Breast epithelium (tissue), 4 donors: ENCODE measurements around the gene TTLL11. TPM values are rescaled to one million over a fixed set of nuclear protein-coding genes. Genes with fewer than 3 reads are reported as not detected.

Experiments
- DNase-seq, 2 donors: peaks; one replicate each; pipeline ENCODE4 v3.0.0-alpha.2; 2019; ENCODE audit warnings: low spot score in 2 of 2
- H3K27ac ChIP-seq, 2 donors: fragments of 200-600 bp; sonication (generic) in 1 of 2; one replicate each; pipeline ENCODE4 v1.5.1; 2016 to 2019; ENCODE audit warnings: mild to moderate bottlenecking in 1 of 2
- H3K27me3 ChIP-seq, 2 donors: fragments of 200-600 bp; sonication (generic) in 1 of 2; one replicate each; pipeline versions ENCODE4 v1.5.1 to v1.6.0; 2017 to 2019; ENCODE audit warnings: control low read depth in 1 of 2, mild to moderate bottlenecking in 1 of 2
- H3K36me3 ChIP-seq: fragments of 200-600 bp; one replicate; pipeline ENCODE4 v1.5.1; 2019
- H3K4me1 ChIP-seq, 2 donors: fragments of 200-600 bp; sonication (generic); one replicate each; pipeline ENCODE4 v1.5.1; 2016 to 2019; ENCODE audit warnings: control low read depth in 1 of 2
- H3K4me3 ChIP-seq, 3 donors: fragments of 200-600 bp; sonication (generic); 1 replicate in 2 of 3; 2 replicates in 1 of 3; pipeline ENCODE4 v1.5.1; 2016 to 2019; ENCODE audit warnings: mild to moderate bottlenecking in 3 of 3, moderate library complexity in 2 of 3
- H3K9me3 ChIP-seq, 2 donors: fragments of 200-600 bp; sonication (generic) in 1 of 2; one replicate each; pipeline ENCODE4 v1.5.1; 2016 to 2019; ENCODE audit warnings: control low read depth in 1 of 2
- POLR2A ChIP-seq: fragments of 450-650 bp; IDR thresholded peaks from one replicate; pipeline ENCODE4 v1.6.1; 2016; ENCODE audit warnings: antibody characterized with exemption, mild to moderate bottlenecking, moderate library complexity
- POLR2AphosphoS5 ChIP-seq, 3 donors: sonication (generic); formaldehyde crosslinking; IDR thresholded peaks; one replicate each; pipeline ENCODE4 v1.6.1; 2017; ENCODE audit warnings: antibody characterized with exemption in 3 of 3
- intact Hi-C: fragments of 100-400 bp; cut with DNase I; formaldehyde crosslinking; loops from one replicate; pipeline ENCODE4 v1.15.1; 2023; ENCODE audit warnings: low total_unique reads
- total RNA-seq, 3 donors: library from RNA; depleted of rRNA; stranded (reverse); fragments of >200 nt; gene quantifications; one replicate each; pipeline ENCODE4 v1.1.0, GENCODE V29; 2016
- TF ChIP-seq, protein P1 (sequence below), 3 donors: fragments of 450-650 bp; IDR thresholded peaks; one replicate each; pipeline ENCODE4 v1.5.1; 2016 to 2017; ENCODE audit warnings: antibody characterized with exemption in 3 of 3, mild to moderate bottlenecking in 3 of 3, moderate library complexity in 3 of 3

Gene TTLL11
- total RNA-seq, 3 donors from 2014 or later: 9.0 to 12.1 (median 10.0) TPM

DNA sequence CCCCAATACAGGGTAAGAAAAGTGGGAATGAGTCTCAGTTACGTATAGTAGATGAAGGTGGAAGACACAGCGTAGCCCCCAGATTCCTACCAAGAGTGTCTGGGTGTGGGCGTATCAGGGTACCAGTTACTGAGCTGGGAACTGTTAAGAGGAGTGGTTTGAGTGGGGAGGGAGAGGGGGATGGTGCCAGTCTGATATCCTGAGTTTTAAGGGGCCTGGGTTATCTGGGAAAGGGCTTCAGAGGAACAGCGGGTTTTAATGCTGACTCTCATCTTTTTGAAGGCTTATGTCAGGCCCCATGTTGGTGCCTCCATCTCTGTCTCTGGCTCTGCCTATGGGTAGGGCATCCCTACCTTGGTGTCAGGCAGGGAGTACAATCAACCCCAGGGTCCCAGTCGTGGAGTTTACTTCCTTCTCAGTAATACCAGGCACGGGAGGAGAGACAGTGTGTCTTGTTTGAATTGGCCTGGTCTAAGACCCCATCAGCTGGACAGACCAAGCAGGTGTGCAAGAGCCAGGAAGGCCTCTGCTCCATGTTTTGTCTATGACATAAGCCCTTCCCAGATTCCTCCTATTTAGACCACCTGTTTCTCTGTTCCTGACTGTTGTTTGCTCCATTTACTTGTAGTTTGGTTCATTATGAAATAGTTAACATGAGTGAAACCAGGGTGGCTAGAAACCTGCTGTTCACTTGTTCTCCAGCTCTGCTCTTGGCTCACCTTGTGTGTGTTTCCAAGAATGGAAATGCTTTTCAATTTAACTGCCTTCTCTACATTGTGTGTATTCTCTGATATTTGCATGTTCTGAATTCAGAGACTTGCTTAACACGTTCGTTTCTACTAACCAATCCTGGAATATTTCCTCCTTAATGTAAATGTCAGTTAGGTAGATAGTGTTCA lies 316.1 kb downstream of the TTLL11 start:
- no peaks in the 10 kb centered on the region for H3K9me3 ChIP-seq
- H3K27me3 ChIP-seq: no peaks in the 10 kb centered on the region
- no peak overlapping the region for H3K27ac ChIP-seq
- peaks cover 11% of the 10 kb centered on the region for H3K36me3 ChIP-seq
- no peak for DNase-seq
- H3K4me3 ChIP-seq: no peak overlapping the region
- no peaks in the 10 kb centered on the region for H3K4me1 ChIP-seq
- intact Hi-C loops: no loop called here
- TF ChIP-seq, protein P1, sequence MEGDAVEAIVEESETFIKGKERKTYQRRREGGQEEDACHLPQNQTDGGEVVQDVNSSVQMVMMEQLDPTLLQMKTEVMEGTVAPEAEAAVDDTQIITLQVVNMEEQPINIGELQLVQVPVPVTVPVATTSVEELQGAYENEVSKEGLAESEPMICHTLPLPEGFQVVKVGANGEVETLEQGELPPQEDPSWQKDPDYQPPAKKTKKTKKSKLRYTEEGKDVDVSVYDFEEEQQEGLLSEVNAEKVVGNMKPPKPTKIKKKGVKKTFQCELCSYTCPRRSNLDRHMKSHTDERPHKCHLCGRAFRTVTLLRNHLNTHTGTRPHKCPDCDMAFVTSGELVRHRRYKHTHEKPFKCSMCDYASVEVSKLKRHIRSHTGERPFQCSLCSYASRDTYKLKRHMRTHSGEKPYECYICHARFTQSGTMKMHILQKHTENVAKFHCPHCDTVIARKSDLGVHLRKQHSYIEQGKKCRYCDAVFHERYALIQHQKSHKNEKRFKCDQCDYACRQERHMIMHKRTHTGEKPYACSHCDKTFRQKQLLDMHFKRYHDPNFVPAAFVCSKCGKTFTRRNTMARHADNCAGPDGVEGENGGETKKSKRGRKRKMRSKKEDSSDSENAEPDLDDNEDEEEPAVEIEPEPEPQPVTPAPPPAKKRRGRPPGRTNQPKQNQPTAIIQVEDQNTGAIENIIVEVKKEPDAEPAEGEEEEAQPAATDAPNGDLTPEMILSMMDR (IDR thresholded peaks at IDR 0.05): no peak
- TF ChIP-seq POLR2A (no peak), POLR2AphosphoS5 (IDR thresholded peaks at IDR 0.05) (no peak)

DNA sequence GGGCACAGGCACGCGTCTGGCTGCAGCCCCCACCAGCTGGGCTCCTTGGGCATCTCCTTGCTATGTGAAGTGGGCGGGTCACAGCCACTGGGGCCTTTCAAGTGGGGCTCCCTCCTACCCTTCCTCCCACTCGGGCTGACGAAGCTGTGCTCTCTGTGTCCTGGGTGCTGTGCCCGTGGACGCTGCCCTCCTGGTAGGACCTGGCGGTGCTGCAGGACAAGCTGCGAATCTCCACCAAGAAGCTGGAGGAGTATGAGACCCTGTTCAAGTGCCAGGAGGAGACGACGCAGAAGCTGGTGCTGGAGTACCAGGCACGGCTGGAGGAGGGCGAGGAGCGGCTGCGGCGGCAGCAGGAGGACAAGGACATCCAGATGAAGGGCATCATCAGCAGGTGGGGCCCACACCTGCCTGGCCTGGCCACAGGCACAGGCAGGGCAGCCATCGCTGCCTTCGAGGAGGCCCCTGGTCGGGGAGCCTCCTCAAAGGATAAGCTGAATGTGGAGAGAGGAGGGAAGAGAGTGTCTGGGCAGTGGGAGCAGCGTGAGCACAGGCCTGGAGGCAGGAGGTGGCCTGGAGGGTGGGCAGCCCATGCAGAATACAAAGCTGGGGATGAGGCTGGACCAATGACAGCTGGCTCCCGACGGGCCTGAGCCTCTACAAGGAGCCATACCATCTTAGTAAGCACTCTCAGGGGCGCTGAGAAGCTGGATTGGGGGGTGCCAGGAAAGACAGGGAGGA lies 316.9 kb downstream of the TTLL11 start:
- Histone ChIP-seq H3K27me3 (no peaks in the 10 kb centered on the region), H3K9me3 (no peaks in the 10 kb centered on the region)
- intact Hi-C loops: no loop called here

DNA sequence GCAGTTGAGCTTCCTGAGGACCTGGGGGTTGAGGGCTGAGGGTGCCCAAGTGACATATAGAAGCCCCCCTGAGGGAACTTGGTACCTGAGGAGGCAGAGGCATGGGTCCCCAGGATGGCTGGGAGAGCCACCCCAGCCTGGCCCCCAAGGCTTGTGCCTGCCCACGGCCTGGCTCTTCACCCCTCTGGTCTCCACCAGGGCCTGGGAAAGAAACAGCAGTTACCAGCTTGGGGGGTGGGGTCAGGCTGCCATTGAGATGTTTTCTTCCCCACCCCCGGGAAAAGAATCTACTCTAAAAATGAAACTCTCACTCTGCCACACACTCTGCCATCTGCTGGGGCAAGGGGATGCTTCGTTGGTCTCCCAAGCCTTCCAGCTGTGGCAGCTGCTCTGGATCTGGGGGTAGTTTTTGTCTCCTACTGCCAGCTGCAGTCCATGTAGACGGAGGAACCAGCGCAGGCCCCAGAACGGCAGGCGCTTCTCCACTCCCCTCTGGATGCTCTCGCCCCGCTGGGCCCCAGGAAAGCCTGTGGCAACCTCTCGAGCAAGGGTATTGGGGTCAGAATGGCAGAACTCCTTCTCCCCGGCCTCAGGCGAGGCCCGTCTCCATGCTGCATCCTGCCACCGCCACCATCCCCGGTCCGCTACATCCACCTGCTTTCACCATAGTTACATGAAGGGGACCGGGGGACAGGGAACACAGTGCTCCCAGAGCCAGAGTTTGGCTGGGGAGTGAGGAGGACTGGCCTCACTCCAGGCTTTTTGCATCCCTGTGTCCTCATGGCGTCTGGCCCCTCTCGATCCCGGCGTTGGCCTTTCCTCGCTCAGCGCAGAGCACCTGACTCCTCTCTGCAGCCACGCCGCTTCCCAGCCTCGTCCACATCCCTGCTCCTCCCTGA lies 318.1 kb downstream of the TTLL11 start:
- intact Hi-C loops: no loop called here
- Histone ChIP-seq H3K9me3 (no peaks in the 10 kb centered on the region), H3K27me3 (no peaks in the 10 kb centered on the region), H3K4me3 (no peak overlapping the region), H3K27ac (no peak overlapping the region), H3K36me3 (peaks cover 7% of the 10 kb centered on the region), H3K4me1 (no peaks in the 10 kb centered on the region)
- DNase-seq: peak in 1 of 2 donors; percentile 43
- TF ChIP-seq POLR2A: no peak
- TF ChIP-seq, protein P1 (IDR thresholded peaks at IDR 0.05): no peak
- TF ChIP-seq POLR2AphosphoS5 (IDR thresholded peaks at IDR 0.05): no peak

More for the DNA sequence above, 316.9 kb downstream of the TTLL11 start:
- Histone ChIP-seq H3K4me3 (no peak overlapping the region), H3K27ac (no peak overlapping the region), H3K4me1 (no peaks in the 10 kb centered on the region), H3K36me3 (peaks cover 7% of the 10 kb centered on the region)
- DNase-seq: no peak
- TF ChIP-seq POLR2AphosphoS5 (IDR thresholded peaks at IDR 0.05) (no peak), POLR2A (no peak)
- TF ChIP-seq, protein P1 (IDR thresholded peaks at IDR 0.05): no peak

DNA sequence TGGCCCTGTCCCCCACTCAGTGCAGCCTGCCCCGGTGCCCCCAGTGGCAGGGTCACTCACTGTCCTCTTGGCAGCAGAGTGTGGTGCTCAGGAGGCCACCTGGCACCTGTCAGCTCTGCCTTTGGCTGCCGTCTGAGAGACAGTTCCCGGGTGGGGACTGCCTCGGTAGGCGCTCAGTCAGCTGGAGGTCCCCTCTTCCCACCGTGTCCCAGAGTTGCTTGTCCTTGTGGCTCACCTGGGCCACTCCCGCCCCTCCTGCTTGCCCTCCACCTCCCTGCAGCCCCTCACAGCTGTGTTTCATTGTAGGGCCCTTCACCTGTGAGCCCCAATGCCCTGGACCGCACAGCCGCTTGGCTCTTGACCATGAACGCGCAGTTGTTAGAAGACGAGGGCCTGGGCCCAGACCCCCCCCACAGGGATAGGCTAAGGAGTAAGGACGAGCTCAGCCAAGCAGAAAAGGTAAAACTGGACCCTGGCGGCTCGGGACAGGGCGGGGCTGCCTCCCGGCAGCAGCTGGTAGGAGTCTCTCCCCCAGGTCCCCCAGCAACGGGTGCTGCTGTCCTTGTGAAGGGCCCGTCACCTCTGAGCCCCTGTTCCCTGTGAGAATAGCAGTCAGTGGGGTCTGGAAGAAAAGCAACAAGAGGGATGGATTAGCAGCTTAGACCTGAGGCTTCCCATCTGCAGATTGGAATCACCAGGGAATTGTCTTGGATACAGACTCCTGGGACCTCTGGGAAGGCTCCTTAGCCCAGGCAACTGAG lies 319.0 kb downstream of the TTLL11 start:
- H3K36me3 ChIP-seq: peaks cover 7% of the 10 kb centered on the region
- no peaks in the 10 kb centered on the region for H3K9me3 ChIP-seq
- intact Hi-C loops: no loop called here
- peak in 1 of 2 donors; percentile 28 for DNase-seq
- H3K27me3 ChIP-seq: no peaks in the 10 kb centered on the region
- H3K4me3 ChIP-seq: no peak overlapping the region
- H3K27ac ChIP-seq: peak overlapping the region; percentile 29 to 69
- no peaks in the 10 kb centered on the region for H3K4me1 ChIP-seq
- no peak for TF ChIP-seq POLR2A
- TF ChIP-seq, protein P1 (IDR thresholded peaks at IDR 0.05): no peak
- TF ChIP-seq POLR2AphosphoS5 (IDR thresholded peaks at IDR 0.05): no peak
